SK-N-SH treated with all-trans-retinoic acid at 6 μM for 48 hours (cell line): Measurements from ENCODE around the gene PRKRIP1.
A peak's percentile ranks its signal among the peaks of the same experiment; 100 is the strongest.

Source experiments
- ATAC-seq: fragments of 200-7000 bp; cut with Tn5 transposase; 3 replicates; pipeline ENCODE4 v1.9.1; 2020; ENCODE audit warnings: mild to moderate bottlenecking, moderate library complexity
- ARNTL ChIP-seq: fragments of 450-650 bp; formaldehyde crosslinking; IDR thresholded peaks from 2 replicates; pipeline ENCODE4 v1.5.0; 2020; ENCODE audit warnings: low read depth, mild to moderate bottlenecking, moderate library complexity, borderline replicate concordance
- BACH2 ChIP-seq: fragments of 250-450 bp; sonication (Bioruptor Pico); IDR thresholded peaks from 2 replicates; pipeline ENCODE4 v1.9.0; 2021; ENCODE audit warnings: mild to moderate bottlenecking, borderline replicate concordance
- CSDC2 ChIP-seq: fragments of 250-450 bp; sonication (Bioruptor Pico); IDR thresholded peaks from 2 replicates; pipeline ENCODE4 v1.5.0; 2020; ENCODE audit warnings: mild to moderate bottlenecking, moderate library complexity
- ESRRG ChIP-seq: fragments of 250-450 bp; sonication (Bioruptor Pico); IDR thresholded peaks from 2 replicates; pipeline ENCODE4 v1.6.1; 2021; ENCODE audit warnings: mild to moderate bottlenecking
- GLIS3 ChIP-seq: fragments of 250-450 bp; sonication (Bioruptor Pico); IDR thresholded peaks from 2 replicates; pipeline ENCODE4 v1.5.0; 2020; ENCODE audit warnings: mild to moderate bottlenecking, moderate library complexity
- ISL1 ChIP-seq: fragments of 250-450 bp; sonication (Bioruptor Pico); IDR thresholded peaks from 2 replicates; pipeline ENCODE4 v2.1.2; 2022; ENCODE audit warnings: mild to moderate bottlenecking, moderate library complexity
- OSR1 ChIP-seq: fragments of 250-450 bp; sonication (Bioruptor Pico); IDR thresholded peaks from 2 replicates; pipeline ENCODE4 v1.8.0; 2022; ENCODE audit warnings: moderate library complexity, mild to moderate bottlenecking, inconsistent platforms
- PPARA ChIP-seq: fragments of 250-450 bp; sonication (Bioruptor Pico); IDR thresholded peaks from 2 replicates; pipeline ENCODE4 v1.5.0; 2020; ENCODE audit warnings: mild to moderate bottlenecking, borderline replicate concordance
- RARB ChIP-seq: fragments of 250-450 bp; sonication (Bioruptor Pico); IDR thresholded peaks from 2 replicates; pipeline ENCODE4 v1.8.0; 2021; ENCODE audit warnings: mild to moderate bottlenecking, moderate library complexity
- SNAI2 ChIP-seq: fragments of 250-450 bp; sonication (Bioruptor Pico); IDR thresholded peaks from 2 replicates; pipeline ENCODE4 v1.5.0; 2020; ENCODE audit warnings: mild to moderate bottlenecking, moderate library complexity
- TCF4 ChIP-seq: fragments of 250-450 bp; sonication (Bioruptor Pico); IDR thresholded peaks from 2 replicates; pipeline ENCODE4 v1.8.0; 2021; ENCODE audit warnings: mild to moderate bottlenecking, moderate library complexity, borderline replicate concordance
- TOX ChIP-seq: fragments of 250-450 bp; sonication (Bioruptor Pico); IDR thresholded peaks from 2 replicates; pipeline ENCODE4 v1.8.0; 2021; ENCODE audit warnings: mild to moderate bottlenecking, moderate library complexity, borderline replicate concordance
- ZC3H10 ChIP-seq: fragments of 250-450 bp; sonication (Bioruptor Pico); IDR thresholded peaks from 2 replicates; pipeline ENCODE4 v1.5.1; 2021; ENCODE audit warnings: mild to moderate bottlenecking, moderate library complexity
- ZFP3 ChIP-seq: fragments of 250-450 bp; sonication (Bioruptor Pico); IDR thresholded peaks from 2 replicates; pipeline ENCODE4 v1.5.0; 2020; ENCODE audit warnings: mild to moderate bottlenecking, moderate library complexity
- ZFP30 ChIP-seq: fragments of 450-650 bp; formaldehyde crosslinking; IDR thresholded peaks from 2 replicates; pipeline ENCODE4 v1.5.0; 2022; ENCODE audit warnings: mild to moderate bottlenecking, moderate library complexity
- ZNF565 ChIP-seq: fragments of 450-650 bp; formaldehyde crosslinking; conservative IDR thresholded peaks from 2 replicates; pipeline ENCODE4 v1.5.0; 2020; ENCODE audit warnings: low read depth, mild to moderate bottlenecking, moderate library complexity
- ZNF70 ChIP-seq: fragments of 450-650 bp; formaldehyde crosslinking; IDR thresholded peaks from 2 replicates; pipeline ENCODE4 v1.5.0; 2020; ENCODE audit warnings: mild to moderate bottlenecking, moderate library complexity
- ZNF8 ChIP-seq: fragments of 450-650 bp; formaldehyde crosslinking; IDR thresholded peaks from 2 replicates; pipeline ENCODE4 v1.5.0; 2020; ENCODE audit warnings: mild to moderate bottlenecking, moderate library complexity
- TF ChIP-seq, protein P1 (sequence below): fragments of 250-450 bp; sonication (Bioruptor Pico); IDR thresholded peaks from 2 replicates; pipeline ENCODE4 v1.8.0; 2020; ENCODE audit warnings: mild to moderate bottlenecking, moderate library complexity, borderline replicate concordance
- TF ChIP-seq, protein P2 (sequence below): fragments of 250-450 bp; sonication (Bioruptor Pico); IDR thresholded peaks from 2 replicates; pipeline ENCODE4 v1.5.0; 2020; ENCODE audit warnings: mild to moderate bottlenecking, moderate library complexity
- TF ChIP-seq, protein P3 (sequence below): fragments of 250-450 bp; sonication (Bioruptor Pico); IDR thresholded peaks from 2 replicates; pipeline ENCODE4 v1.5.1; 2021; ENCODE audit warnings: mild to moderate bottlenecking, moderate library complexity

Gene PRKRIP1

DNA sequence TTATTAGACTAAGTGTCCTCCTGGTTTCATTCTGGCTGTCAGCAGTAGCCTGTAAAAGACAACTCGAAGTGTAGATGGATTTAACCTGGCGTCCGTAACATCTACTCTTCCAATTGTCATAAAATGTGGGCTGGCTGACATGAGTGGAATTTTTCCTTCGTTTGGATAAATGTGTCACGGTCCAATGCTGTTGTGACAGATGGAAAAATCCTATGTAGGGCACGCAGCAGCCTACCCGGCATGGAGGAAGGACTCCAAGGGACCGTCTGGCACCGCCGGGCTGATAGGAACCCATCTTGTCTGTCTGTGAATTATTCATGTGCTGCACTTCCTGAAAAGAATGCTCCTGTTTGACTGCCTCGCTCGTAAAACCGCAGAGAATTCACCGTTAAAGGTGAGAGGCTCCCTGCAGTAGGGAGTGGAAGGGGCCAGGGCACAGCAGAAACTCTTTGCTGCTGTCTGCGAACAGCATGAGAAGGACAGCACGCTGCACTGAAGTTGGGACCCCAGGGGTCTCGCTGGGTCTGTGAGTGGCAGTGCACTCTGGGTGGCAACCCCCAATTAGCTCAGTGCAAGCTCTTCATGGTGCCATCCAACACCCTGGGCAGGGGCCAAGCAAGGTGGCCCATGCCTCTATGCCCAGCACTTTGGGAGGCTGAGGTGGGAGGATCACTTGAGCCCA lies 35.6 kb downstream of the PRKRIP1 start:
- ATAC-seq, result no peak
- TF ChIP-seq, protein P1, sequence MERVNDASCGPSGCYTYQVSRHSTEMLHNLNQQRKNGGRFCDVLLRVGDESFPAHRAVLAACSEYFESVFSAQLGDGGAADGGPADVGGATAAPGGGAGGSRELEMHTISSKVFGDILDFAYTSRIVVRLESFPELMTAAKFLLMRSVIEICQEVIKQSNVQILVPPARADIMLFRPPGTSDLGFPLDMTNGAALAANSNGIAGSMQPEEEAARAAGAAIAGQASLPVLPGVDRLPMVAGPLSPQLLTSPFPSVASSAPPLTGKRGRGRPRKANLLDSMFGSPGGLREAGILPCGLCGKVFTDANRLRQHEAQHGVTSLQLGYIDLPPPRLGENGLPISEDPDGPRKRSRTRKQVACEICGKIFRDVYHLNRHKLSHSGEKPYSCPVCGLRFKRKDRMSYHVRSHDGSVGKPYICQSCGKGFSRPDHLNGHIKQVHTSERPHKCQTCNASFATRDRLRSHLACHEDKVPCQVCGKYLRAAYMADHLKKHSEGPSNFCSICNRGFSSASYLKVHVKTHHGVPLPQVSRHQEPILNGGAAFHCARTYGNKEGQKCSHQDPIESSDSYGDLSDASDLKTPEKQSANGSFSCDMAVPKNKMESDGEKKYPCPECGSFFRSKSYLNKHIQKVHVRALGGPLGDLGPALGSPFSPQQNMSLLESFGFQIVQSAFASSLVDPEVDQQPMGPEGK (CRISPR knock-in tag), result no peak

DNA sequence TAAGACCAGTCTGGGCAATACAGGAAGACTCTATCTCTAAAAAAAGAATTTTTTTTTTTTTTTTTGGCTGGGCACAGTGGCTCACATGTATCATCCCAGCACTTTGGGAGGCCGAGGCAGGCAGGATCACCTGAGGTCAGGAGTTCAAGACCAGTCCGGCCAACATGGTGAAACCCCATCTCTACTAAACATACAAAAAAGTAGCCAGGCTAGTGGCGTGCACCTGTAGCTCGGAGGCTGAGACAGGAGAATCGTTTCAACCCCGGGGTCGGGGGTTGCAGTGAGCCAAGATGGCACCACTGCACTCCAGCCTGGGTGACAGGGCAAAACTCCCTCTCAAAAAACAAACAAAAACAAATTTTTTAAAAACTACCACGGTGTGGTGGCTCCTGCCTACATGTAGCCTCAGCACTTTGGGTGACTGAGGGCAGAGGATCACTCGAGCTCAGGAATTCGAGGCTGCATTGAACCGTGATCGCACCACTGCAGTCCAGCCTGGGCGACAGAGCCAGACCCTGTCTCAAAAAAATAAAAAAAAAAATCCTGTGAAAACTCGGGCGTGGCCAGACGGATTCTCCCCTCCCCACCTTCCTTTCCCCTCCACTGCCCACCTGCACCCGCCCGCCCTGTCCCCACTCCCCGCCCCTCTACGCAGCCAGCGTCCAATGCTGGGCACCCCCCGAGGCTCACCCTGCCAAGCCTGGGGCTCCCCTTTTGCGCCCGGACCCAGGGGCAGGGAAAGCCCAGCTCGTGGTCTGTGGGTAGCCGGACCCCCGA lies 36.5 kb downstream of the PRKRIP1 start:
- ATAC-seq, result peak; percentile 5
- no peak for TF ChIP-seq ZNF8 (CRISPR knock-in tag)
- TF ChIP-seq ZFP3, result no peak
- TF ChIP-seq ZNF565, result no peak
- TF ChIP-seq ZFP30, result no peak
- TF ChIP-seq TOX (CRISPR knock-in tag), result no peak
- no peak for TF ChIP-seq ZC3H10 (CRISPR knock-in tag)
- no peak for TF ChIP-seq PPARA (CRISPR knock-in tag)
- no peak for TF ChIP-seq ESRRG (CRISPR knock-in tag)

DNA sequence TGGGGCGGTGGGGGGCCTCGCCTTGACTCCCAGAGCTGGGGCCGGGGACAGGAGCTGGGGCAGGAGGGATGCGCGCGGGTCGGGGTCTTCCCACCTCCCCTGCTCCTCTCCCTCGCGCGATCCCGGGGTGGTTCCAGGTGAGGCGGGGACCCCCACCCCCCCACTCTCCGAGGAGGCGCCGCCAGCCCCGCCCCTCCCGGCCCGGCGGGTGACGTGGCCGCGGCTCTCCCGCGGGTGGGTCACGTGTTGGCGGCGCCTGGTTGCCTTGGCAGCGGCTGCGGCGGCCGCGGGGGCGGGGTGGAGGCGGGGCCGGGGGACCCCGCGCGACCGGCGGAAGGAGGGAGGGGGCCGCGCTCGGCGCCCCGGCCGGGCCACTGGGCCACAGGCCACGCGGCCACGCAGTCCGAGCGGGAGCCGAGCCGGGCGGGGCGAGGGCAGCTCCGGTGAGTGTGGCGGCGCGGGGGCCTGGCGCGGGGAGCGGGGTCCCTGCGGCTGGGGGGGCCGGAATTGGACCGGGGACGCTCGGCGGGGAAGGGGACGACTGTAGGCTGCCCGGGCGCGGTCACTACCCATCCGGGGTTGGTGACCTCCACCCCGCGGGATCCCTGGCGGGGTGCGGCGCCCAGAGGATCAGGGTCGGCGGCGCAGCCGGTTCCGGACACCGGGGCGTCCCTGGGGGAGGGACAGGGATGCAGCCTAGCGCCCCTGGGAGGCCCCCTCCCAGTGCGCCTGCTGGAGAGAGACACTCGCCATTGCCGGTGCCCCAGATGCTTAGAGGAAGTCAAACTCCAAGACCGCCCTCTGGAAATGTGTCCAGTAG lies 37.3 kb downstream of the PRKRIP1 start, which contains the start of gene ORAI2:
ORAI2 (plus strand) TSS at position 357 of the 820 bp plus-strand sequence. CDS start 5,382 bp downstream, outside the sequence.
- peak; percentile 61 for ATAC-seq
- no peak for TF ChIP-seq ZFP3
- TF ChIP-seq, protein P1 (CRISPR knock-in tag), result peak; percentile 61; the same call in 1 of the 2 replicates
- TF ChIP-seq ISL1 (CRISPR knock-in tag), result no peak

DNA sequence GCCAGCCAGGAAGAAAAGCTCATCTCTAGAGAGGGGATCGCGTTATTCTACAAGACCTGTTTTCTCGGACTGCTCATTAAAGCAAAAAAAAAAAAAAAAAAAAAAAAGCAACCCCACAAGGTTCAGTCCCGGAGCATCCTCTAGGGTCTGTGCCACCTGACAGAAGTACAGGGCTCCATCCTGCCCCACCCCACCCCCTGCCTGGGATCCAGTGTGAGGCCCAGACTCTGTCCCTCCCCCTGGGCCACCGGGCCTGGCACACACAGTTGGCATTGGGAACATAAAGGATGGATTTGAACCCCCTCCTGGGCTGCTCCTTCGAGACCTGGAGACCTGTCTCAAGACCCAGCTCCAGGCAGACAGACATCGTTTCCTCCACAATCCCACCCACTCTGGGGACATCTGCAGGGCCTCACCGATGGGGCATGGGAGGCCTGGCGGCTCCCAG lies 37.9 kb downstream of the PRKRIP1 start:
- TF ChIP-seq ZC3H10 (CRISPR knock-in tag), result no peak
- no peak for TF ChIP-seq RARB (CRISPR knock-in tag)
- no peak for TF ChIP-seq GLIS3 (CRISPR knock-in tag)
- TF ChIP-seq TOX (CRISPR knock-in tag), result no peak
- no peak for TF ChIP-seq ZNF70
- TF ChIP-seq, protein P1 (CRISPR knock-in tag), result no peak
- TF ChIP-seq PPARA (CRISPR knock-in tag), result no peak
- no peak for TF ChIP-seq ZNF565
- no peak for TF ChIP-seq ISL1 (CRISPR knock-in tag)
- no peak for TF ChIP-seq CSDC2 (CRISPR knock-in tag)
- TF ChIP-seq, protein P2, sequence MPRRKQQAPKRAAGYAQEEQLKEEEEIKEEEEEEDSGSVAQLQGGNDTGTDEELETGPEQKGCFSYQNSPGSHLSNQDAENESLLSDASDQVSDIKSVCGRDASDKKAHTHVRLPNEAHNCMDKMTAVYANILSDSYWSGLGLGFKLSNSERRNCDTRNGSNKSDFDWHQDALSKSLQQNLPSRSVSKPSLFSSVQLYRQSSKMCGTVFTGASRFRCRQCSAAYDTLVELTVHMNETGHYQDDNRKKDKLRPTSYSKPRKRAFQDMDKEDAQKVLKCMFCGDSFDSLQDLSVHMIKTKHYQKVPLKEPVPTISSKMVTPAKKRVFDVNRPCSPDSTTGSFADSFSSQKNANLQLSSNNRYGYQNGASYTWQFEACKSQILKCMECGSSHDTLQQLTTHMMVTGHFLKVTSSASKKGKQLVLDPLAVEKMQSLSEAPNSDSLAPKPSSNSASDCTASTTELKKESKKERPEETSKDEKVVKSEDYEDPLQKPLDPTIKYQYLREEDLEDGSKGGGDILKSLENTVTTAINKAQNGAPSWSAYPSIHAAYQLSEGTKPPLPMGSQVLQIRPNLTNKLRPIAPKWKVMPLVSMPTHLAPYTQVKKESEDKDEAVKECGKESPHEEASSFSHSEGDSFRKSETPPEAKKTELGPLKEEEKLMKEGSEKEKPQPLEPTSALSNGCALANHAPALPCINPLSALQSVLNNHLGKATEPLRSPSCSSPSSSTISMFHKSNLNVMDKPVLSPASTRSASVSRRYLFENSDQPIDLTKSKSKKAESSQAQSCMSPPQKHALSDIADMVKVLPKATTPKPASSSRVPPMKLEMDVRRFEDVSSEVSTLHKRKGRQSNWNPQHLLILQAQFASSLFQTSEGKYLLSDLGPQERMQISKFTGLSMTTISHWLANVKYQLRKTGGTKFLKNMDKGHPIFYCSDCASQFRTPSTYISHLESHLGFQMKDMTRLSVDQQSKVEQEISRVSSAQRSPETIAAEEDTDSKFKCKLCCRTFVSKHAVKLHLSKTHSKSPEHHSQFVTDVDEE (CRISPR knock-in tag), result no peak
- no peak for TF ChIP-seq OSR1 (CRISPR knock-in tag)
- no peak for TF ChIP-seq ZFP3
- no peak for TF ChIP-seq SNAI2
- TF ChIP-seq ARNTL, result no peak
- TF ChIP-seq, protein P3, sequence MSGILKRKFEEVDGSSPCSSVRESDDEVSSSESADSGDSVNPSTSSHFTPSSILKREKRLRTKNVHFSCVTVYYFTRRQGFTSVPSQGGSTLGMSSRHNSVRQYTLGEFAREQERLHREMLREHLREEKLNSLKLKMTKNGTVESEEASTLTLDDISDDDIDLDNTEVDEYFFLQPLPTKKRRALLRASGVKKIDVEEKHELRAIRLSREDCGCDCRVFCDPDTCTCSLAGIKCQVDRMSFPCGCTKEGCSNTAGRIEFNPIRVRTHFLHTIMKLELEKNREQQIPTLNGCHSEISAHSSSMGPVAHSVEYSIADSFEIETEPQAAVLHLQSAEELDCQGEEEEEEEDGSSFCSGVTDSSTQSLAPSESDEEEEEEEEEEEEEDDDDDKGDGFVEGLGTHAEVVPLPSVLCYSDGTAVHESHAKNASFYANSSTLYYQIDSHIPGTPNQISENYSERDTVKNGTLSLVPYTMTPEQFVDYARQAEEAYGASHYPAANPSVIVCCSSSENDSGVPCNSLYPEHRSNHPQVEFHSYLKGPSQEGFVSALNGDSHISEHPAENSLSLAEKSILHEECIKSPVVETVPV (CRISPR knock-in tag), result no peak
- no peak for TF ChIP-seq ESRRG (CRISPR knock-in tag)
- TF ChIP-seq ZNF8 (CRISPR knock-in tag), result no peak
- no peak for TF ChIP-seq BACH2 (CRISPR knock-in tag)
- TF ChIP-seq TCF4, result no peak
- peak; percentile 58 for ATAC-seq
